Keratinocyte (primary cell): ENCODE measurements around the gene GALR1. TPM values are rescaled to one million over a fixed set of nuclear protein-coding genes. Genes with fewer than 3 reads are reported as not detected.

Source experiments
- DNase-seq: peaks from one replicate; pipeline ENCODE4 v3.0.0-alpha.2; 2011; ENCODE audit warnings: low read depth, missing footprints, low spot score
- FAIRE-seq: peaks from 2 replicates; lab custom pipeline; 2011; peaks lifted over from hg19 to GRCh38; lab: Jason Lieb, UNC
- H2AFZ ChIP-seq: 2 replicates; pipeline ENCODE4 v1.6.0; 2012; ENCODE audit warnings: low read length, control low read depth, inconsistent platforms; ENCODE audit not compliant: control insufficient read depth
- H3K27ac ChIP-seq: 2 replicates; pipeline ENCODE4 v1.5.1; 2011; ENCODE audit warnings: low read length; ENCODE audit not compliant: control insufficient read depth, insufficient read depth
- H3K27me3 ChIP-seq: 3 replicates; pipeline ENCODE4 v1.6.0; 2011; ENCODE audit warnings: low read length; ENCODE audit not compliant: control insufficient read depth, insufficient read depth; ENCODE audit errors: extremely low read depth
- H3K36me3 ChIP-seq, 2 experiments: 2 replicates in 1 of 2; 3 replicates in 1 of 2; pipeline ENCODE4 v1.5.1; 2011; ENCODE audit warnings: low read length in 2 of 2, mild to moderate bottlenecking in 1 of 2; ENCODE audit not compliant: control insufficient read depth in 2 of 2, insufficient read depth in 2 of 2; ENCODE audit errors: extremely low read depth in 1 of 2
- H3K4me1 ChIP-seq: 3 replicates; pipeline ENCODE4 v1.5.1; 2011; ENCODE audit warnings: low read length; ENCODE audit not compliant: control insufficient read depth, insufficient read depth; ENCODE audit errors: extremely low read depth
- H3K4me2 ChIP-seq: 3 replicates; pipeline ENCODE4 v1.6.0; 2011; ENCODE audit warnings: low read depth, low read length; ENCODE audit not compliant: control insufficient read depth, insufficient read depth; ENCODE audit errors: extremely low read depth
- H3K4me3 ChIP-seq, 3 experiments: fragments of 200-600 bp in 1 of 3; sonication (generic) in 1 of 3; 2 replicates in 2 of 3; 3 replicates in 1 of 3; pipeline ENCODE4 v1.5.1; 2011 to 2016; ENCODE audit warnings: low read length in 3 of 3, mild to moderate bottlenecking in 3 of 3, control low read depth in 2 of 3, inconsistent platforms in 1 of 3, low read depth in 1 of 3, mixed read lengths in 1 of 3, mixed run types in 1 of 3, moderate library complexity in 1 of 3; ENCODE audit not compliant: control insufficient read depth in 2 of 3, insufficient read depth in 2 of 3; ENCODE audit errors: extremely low read depth in 1 of 3
- H3K79me2 ChIP-seq: 2 replicates; pipeline ENCODE4 v1.6.0; 2012; ENCODE audit warnings: low read length; ENCODE audit not compliant: control insufficient read depth, insufficient read depth
- H3K9ac ChIP-seq: 3 replicates; pipeline ENCODE4 v1.6.0; 2011; ENCODE audit warnings: low read length; ENCODE audit not compliant: control insufficient read depth, insufficient read depth; ENCODE audit errors: extremely low read depth
- H3K9me1 ChIP-seq: 3 replicates; pipeline ENCODE4 v1.6.0; 2011; ENCODE audit warnings: low read length; ENCODE audit not compliant: control insufficient read depth, insufficient read depth; ENCODE audit errors: extremely low read depth
- H3K9me3 ChIP-seq: 2 replicates; pipeline ENCODE4 v1.5.1; 2012; ENCODE audit warnings: low read depth, low read length; ENCODE audit not compliant: control insufficient read depth
- H4K20me1 ChIP-seq: 3 replicates; pipeline ENCODE4 v1.6.0; 2011; ENCODE audit warnings: low read length; ENCODE audit not compliant: control insufficient read depth, insufficient read depth; ENCODE audit errors: extremely low read depth
- CTCF ChIP-seq, 3 experiments: IDR thresholded peaks in 1 of 3; conservative IDR thresholded peaks in 1 of 3; optimal IDR thresholded peaks in 1 of 3; 2 replicates in 2 of 3; 3 replicates in 1 of 3; pipeline versions ENCODE3 to v1.5.1; 2011; ENCODE audit warnings: low read length in 3 of 3, mild to moderate bottlenecking in 3 of 3, moderate library complexity in 2 of 3, control low read depth in 1 of 3, inconsistent platforms in 1 of 3; ENCODE audit not compliant: insufficient read depth in 2 of 3; ENCODE audit errors: extremely low read depth in 1 of 3
- EZH2 ChIP-seq: IDR thresholded peaks from one replicate; pipeline ENCODE4 v1.6.1; 2012; ENCODE audit warnings: inconsistent platforms, mild to moderate bottlenecking, low read length, moderate library complexity
- dilution Hi-C: fragments of 300-500 bp; cut with MboI; formaldehyde crosslinking; loops from one replicate; pipeline ENCODE4 v1.7.0; 2020; ENCODE audit warnings: low sequenced_read_pairs; ENCODE audit not compliant: extremely low pct_ligation_motif_present
- polyA plus RNA-seq, 5 experiments: library from polyadenylated mRNA; depleted of rRNA in 3 of 5; stranded (reverse) in 3 of 5; stranded (forward) in 1 of 5; unstranded in 1 of 5; fragments of >200 nt; gene quantifications; 1 replicate in 1 of 5; 2 replicates in 3 of 5; 3 replicates in 1 of 5; pipeline versions ENCODE4 v1.2.1 to v1.2.3, GENCODE V29; 2011 to 2012; ENCODE audit warnings: missing spikeins in 2 of 5, low read depth in 1 of 5, low replicate concordance in 1 of 5

The GALR1 gene
- polyA plus RNA-seq, 1 donor (not counting 4 experiments of a cell fraction or from before 2014, with no cell fraction given) = not detected

GRCh38 chr18:77208964-77209363 is 40.7 kb upstream of the GALR1 start:
- Histone ChIP-seq H3K9me1 (no peaks in the 10 kb centered on the region), H3K79me2 (no peaks in the 10 kb centered on the region), H3K27me3 (no peaks in the 10 kb centered on the region), H3K4me1 (peaks cover 5% of the 10 kb centered on the region), H3K9ac (no peak overlapping the region), H3K36me3 (no peaks in the 10 kb centered on the region), H4K20me1 (no peaks in the 10 kb centered on the region), H2AFZ (peak overlapping the region; percentile 58), H3K9me3 (no peaks in the 10 kb centered on the region), H3K4me2 (no peak overlapping the region), H3K27ac (no peak overlapping the region), H3K4me3 (no peak overlapping the region)
- FAIRE-seq (no peak), DNase-seq (no peak)
- no peak for TF ChIP-seq EZH2
- TF ChIP-seq CTCF (optimal IDR thresholded peaks at IDR 0.05 in 1 of 3, IDR thresholded peaks at IDR 0.05 in 1 of 3, conservative IDR thresholded peaks at IDR 0.05 in 1 of 3; ENCODE audit: extremely low read depth in 1 of 3, insufficient read depth in 2 of 3, low read length in 3 of 3) = no peak
- dilution Hi-C loops = no loop called here

- Histone ChIP-seq H3K27me3 (no peaks in the 10 kb centered on the region), H3K4me1 (peaks cover 5% of the 10 kb centered on the region), H2AFZ (no peak overlapping the region), H3K27ac (no peak overlapping the region), H3K36me3 (no peaks in the 10 kb centered on the region), H3K4me2 (no peak overlapping the region), H4K20me1 (no peaks in the 10 kb centered on the region), H3K9me3 (no peaks in the 10 kb centered on the region), H3K79me2 (no peaks in the 10 kb centered on the region), H3K4me3 (no peak overlapping the region), H3K9ac (no peak overlapping the region), H3K9me1 (no peaks in the 10 kb centered on the region)
- dilution Hi-C loops = no loop called here
- FAIRE-seq (peak; percentile 13), DNase-seq (no peak)
- TF ChIP-seq EZH2 (no peak), CTCF (optimal IDR thresholded peaks at IDR 0.05 in 1 of 3, IDR thresholded peaks at IDR 0.05 in 1 of 3, conservative IDR thresholded peaks at IDR 0.05 in 1 of 3; ENCODE audit: extremely low read depth in 1 of 3, insufficient read depth in 2 of 3, low read length in 3 of 3) (no peak)
Measured at GRCh38 chr18:77209587-77209986, 40.1 kb upstream of the GALR1 start.
